Mesenchymal stem cell (in vitro differentiated cells and primary cell): ENCODE measurements around the gene TMEM184A.

ENCODE experiments used
- DNase-seq: peaks from one replicate; pipeline ENCODE4 v3.0.0-alpha.2; 2013
- H2AFZ ChIP-seq: one replicate; pipeline ENCODE4 v1.6.1; 2013; ENCODE audit warnings: low read depth, mild to moderate bottlenecking, control low read depth, inconsistent platforms, low read length, moderate library complexity
- H2AK5ac ChIP-seq: 2 replicates; pipeline ENCODE4 v1.6.1; 2013; ENCODE audit warnings: low read length, moderate library complexity, mild to moderate bottlenecking, inconsistent platforms; ENCODE audit not compliant: severe bottlenecking
- H2BK120ac ChIP-seq: one replicate; pipeline ENCODE4 v1.6.1; 2013; ENCODE audit warnings: low read depth, mild to moderate bottlenecking, inconsistent platforms, low read length, moderate library complexity
- H2BK12ac ChIP-seq, 2 experiments: one replicate each; pipeline ENCODE4 v1.6.1; 2013; ENCODE audit warnings: inconsistent platforms in 2 of 2, low read length in 2 of 2, mild to moderate bottlenecking in 2 of 2, moderate library complexity in 2 of 2, control low read depth in 1 of 2
- H2BK15ac ChIP-seq: one replicate; pipeline ENCODE4 v1.6.1; 2013; ENCODE audit warnings: mild to moderate bottlenecking, low read depth, inconsistent platforms; ENCODE audit not compliant: poor library complexity, severe bottlenecking
- H2BK5ac ChIP-seq: 2 replicates; pipeline ENCODE4 v1.6.1; 2013; ENCODE audit warnings: low read depth, mild to moderate bottlenecking, low read length, control low read depth, inconsistent platforms; ENCODE audit not compliant: poor library complexity, severe bottlenecking
- H3K14ac ChIP-seq, 2 experiments: one replicate each; pipeline ENCODE4 v1.6.1; 2013; ENCODE audit warnings: inconsistent platforms in 2 of 2, low read length in 2 of 2, control low read depth in 1 of 2, mild to moderate bottlenecking in 1 of 2, moderate library complexity in 1 of 2
- H3K18ac ChIP-seq, 2 experiments: one replicate each; pipeline ENCODE4 v1.6.1; 2013; ENCODE audit warnings: inconsistent platforms in 2 of 2, low read length in 2 of 2, control low read depth in 1 of 2, low read depth in 1 of 2, mild to moderate bottlenecking in 1 of 2
- H3K23ac ChIP-seq, 2 experiments: one replicate each; pipeline ENCODE4 v1.6.1; 2013; ENCODE audit warnings: inconsistent platforms in 2 of 2, low read length in 2 of 2, mild to moderate bottlenecking in 2 of 2, moderate library complexity in 2 of 2, control low read depth in 1 of 2
- H3K27ac ChIP-seq: 2 replicates; pipeline ENCODE4 v1.5.1; 2013; ENCODE audit warnings: mild to moderate bottlenecking, moderate library complexity, low read length, control low read depth, inconsistent platforms; ENCODE audit not compliant: poor library complexity, severe bottlenecking
- H3K27me3 ChIP-seq, 2 experiments: 2 replicates each; pipeline versions ENCODE4 v1.6.1 to v1.7.0; 2013; ENCODE audit warnings: low read length in 2 of 2, mild to moderate bottlenecking in 2 of 2, moderate library complexity in 2 of 2, control low read depth in 1 of 2, inconsistent platforms in 1 of 2; ENCODE audit not compliant: control insufficient read depth in 1 of 2, insufficient read depth in 1 of 2
- H3K36me3 ChIP-seq, 2 experiments: 2 replicates each; pipeline versions ENCODE4 v1.6.1 to v1.7.0; 2013; ENCODE audit warnings: low read length in 2 of 2, control low read depth in 1 of 2, inconsistent platforms in 1 of 2, low read depth in 1 of 2, mild to moderate bottlenecking in 1 of 2; ENCODE audit not compliant: insufficient read depth in 2 of 2, control insufficient read depth in 1 of 2
- H3K4ac ChIP-seq, 2 experiments: one replicate each; pipeline ENCODE4 v1.6.1; 2013; ENCODE audit warnings: inconsistent platforms in 2 of 2, low read length in 2 of 2, mild to moderate bottlenecking in 2 of 2, moderate library complexity in 2 of 2, control low read depth in 1 of 2, low read depth in 1 of 2
- H3K4me1 ChIP-seq: 2 replicates; pipeline ENCODE4 v1.6.1; 2013; ENCODE audit warnings: low read depth, low read length, control low read depth; ENCODE audit not compliant: control insufficient read depth, insufficient read depth
- H3K4me2 ChIP-seq: 2 replicates; pipeline ENCODE4 v1.6.1; 2013; ENCODE audit warnings: low read length, mild to moderate bottlenecking, inconsistent platforms; ENCODE audit not compliant: poor library complexity, severe bottlenecking
- H3K4me3 ChIP-seq, 2 experiments: 2 replicates each; pipeline versions ENCODE4 v1.5.1 to v1.7.0; 2013; ENCODE audit warnings: low read length in 2 of 2, mild to moderate bottlenecking in 2 of 2, control low read depth in 1 of 2, low read depth in 1 of 2; ENCODE audit not compliant: insufficient read depth in 1 of 2
- H3K79me1 ChIP-seq: replicated peaks from 2 replicates; pipeline ENCODE4 v1.6.1; 2013; ENCODE audit warnings: mild to moderate bottlenecking, control low read depth, low read length, inconsistent platforms; ENCODE audit not compliant: poor library complexity, severe bottlenecking
- H3K9ac ChIP-seq: 2 replicates; pipeline ENCODE4 v1.7.0; 2013; ENCODE audit warnings: mild to moderate bottlenecking, low read length, moderate library complexity
- H3K9me3 ChIP-seq: 2 replicates; pipeline ENCODE4 v1.7.0; 2013; ENCODE audit warnings: mild to moderate bottlenecking, low read length; ENCODE audit not compliant: control insufficient read depth
- H4K8ac ChIP-seq: one replicate; pipeline ENCODE4 v1.6.1; 2013; ENCODE audit warnings: inconsistent platforms, mild to moderate bottlenecking, low read length, moderate library complexity
- H4K91ac ChIP-seq: one replicate; pipeline ENCODE4 v1.6.1; 2013; ENCODE audit warnings: mild to moderate bottlenecking, low read length, inconsistent platforms
- WGBS: methylation state at CpG from one replicate; pipeline ENCODE4 v1.1.7; 2013; ENCODE audit warnings: mixed read lengths; 5-methylcytosine and 5-hydroxymethylcytosine counted together

The TMEM184A gene

GRCh38 chr7:1526271-1526754, 29.7 kb downstream of the TMEM184A start:
- peaks cover 13% of the 10 kb centered on the region for H3K4me1 ChIP-seq
- peak overlapping the region; percentile 69 for H3K9ac ChIP-seq
- no peak overlapping the region for H4K91ac ChIP-seq
- H2AK5ac ChIP-seq: no peak overlapping the region
- peaks cover 0 to 25% of the 10 kb centered on the region in 2 experiments for H3K27me3 ChIP-seq
- no peaks in the 10 kb centered on the region for H3K9me3 ChIP-seq
- H2BK5ac ChIP-seq: no peak overlapping the region
- no peak overlapping the region for H3K14ac ChIP-seq
- H3K4me3 ChIP-seq: peak overlapping the region in 1 of 2 experiments; percentile 63
- H4K8ac ChIP-seq: no peak overlapping the region
- H3K18ac ChIP-seq: peak overlapping the region in 1 of 2 experiments; percentile 37
- no peak overlapping the region for H3K23ac ChIP-seq
- no peak overlapping the region for H3K4me2 ChIP-seq
- H3K79me1 ChIP-seq: no peaks in the 10 kb centered on the region
- H2BK15ac ChIP-seq: no peak overlapping the region
- peak overlapping the region; percentile 36 for H2AFZ ChIP-seq
- H2BK120ac ChIP-seq: no peak overlapping the region
- H3K27ac ChIP-seq: no peak overlapping the region
- H3K36me3 ChIP-seq: no peaks in the 10 kb centered on the region
- peak; percentile 47 for DNase-seq
- H3K4ac ChIP-seq: no peak overlapping the region
- whole genome bisulfite sequencing: 57% methylated on average over 6 of the region's 6 CpGs
- peak overlapping the region in 1 of 2 experiments; percentile 29 for H2BK12ac ChIP-seq

GRCh38 chr7:1525409-1525808, 30.6 kb downstream of the TMEM184A start:
- no peak overlapping the region for H2AFZ ChIP-seq
- peaks cover 0 to 25% of the 10 kb centered on the region in 2 experiments for H3K27me3 ChIP-seq
- H3K4me2 ChIP-seq: no peak overlapping the region
- H3K27ac ChIP-seq: no peak overlapping the region
- no peak overlapping the region for H3K4me3 ChIP-seq
- whole genome bisulfite sequencing: 95% methylated on average over 6 of the region's 6 CpGs
- no peaks in the 10 kb centered on the region for H3K79me1 ChIP-seq
- no peak overlapping the region for H2BK12ac ChIP-seq
- no peak for DNase-seq
- H4K91ac ChIP-seq: no peak overlapping the region
- no peak overlapping the region for H2AK5ac ChIP-seq
- H3K14ac ChIP-seq: no peak overlapping the region
- H3K4ac ChIP-seq: no peak overlapping the region
- peaks cover 13% of the 10 kb centered on the region for H3K4me1 ChIP-seq
- H3K23ac ChIP-seq: no peak overlapping the region
- H2BK15ac ChIP-seq: no peak overlapping the region
- no peak overlapping the region for H3K18ac ChIP-seq
- H3K36me3 ChIP-seq: no peaks in the 10 kb centered on the region
- no peak overlapping the region for H4K8ac ChIP-seq
- no peak overlapping the region for H2BK120ac ChIP-seq
- no peak overlapping the region for H2BK5ac ChIP-seq
- no peak overlapping the region for H3K9ac ChIP-seq
- no peaks in the 10 kb centered on the region for H3K9me3 ChIP-seq

DNA sequence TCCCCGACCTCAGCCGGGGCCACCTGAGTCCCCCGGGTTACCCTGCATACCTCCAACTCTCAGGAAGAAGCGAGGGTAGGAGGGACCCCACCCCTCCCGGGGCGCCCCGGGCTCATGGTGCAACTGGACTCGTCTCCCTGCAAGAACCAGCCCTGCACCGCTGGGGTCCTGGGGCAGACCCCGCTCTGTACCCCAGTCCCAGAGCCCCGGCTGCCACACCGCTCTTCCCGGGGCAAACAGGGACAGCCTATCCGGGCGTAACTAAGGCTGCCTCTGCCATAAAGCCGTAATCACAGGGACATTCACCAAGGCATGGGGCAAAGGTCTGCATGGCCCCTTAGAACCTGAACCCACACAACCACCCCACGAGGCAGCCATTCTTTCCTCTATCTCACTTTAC, 32.2 kb downstream of the TMEM184A start:
- Histone ChIP-seq H4K91ac (no peak overlapping the region), H4K8ac (no peak overlapping the region), H3K79me1 (no peaks in the 10 kb centered on the region), H2BK5ac (no peak overlapping the region), H3K18ac (no peak overlapping the region), H3K4ac (no peak overlapping the region), H2BK15ac (no peak overlapping the region), H3K27ac (no peak overlapping the region), H3K14ac (no peak overlapping the region), H3K4me2 (no peak overlapping the region), H3K9ac (no peak overlapping the region), H2BK12ac (no peak overlapping the region), H3K4me1 (peaks cover 8% of the 10 kb centered on the region), H2BK120ac (no peak overlapping the region), H3K9me3 (peaks cover 5% of the 10 kb centered on the region), H2AK5ac (no peak overlapping the region), H2AFZ (no peak overlapping the region), H3K36me3 (no peaks in the 10 kb centered on the region), H3K23ac (no peak overlapping the region), H3K4me3 (no peak overlapping the region), H3K27me3 (peaks cover 0 to 25% of the 10 kb centered on the region in 2 experiments)
- DNase-seq: no peak
- 80% methylated on average over 16 of the region's 17 CpGs for WGBS

DNA sequence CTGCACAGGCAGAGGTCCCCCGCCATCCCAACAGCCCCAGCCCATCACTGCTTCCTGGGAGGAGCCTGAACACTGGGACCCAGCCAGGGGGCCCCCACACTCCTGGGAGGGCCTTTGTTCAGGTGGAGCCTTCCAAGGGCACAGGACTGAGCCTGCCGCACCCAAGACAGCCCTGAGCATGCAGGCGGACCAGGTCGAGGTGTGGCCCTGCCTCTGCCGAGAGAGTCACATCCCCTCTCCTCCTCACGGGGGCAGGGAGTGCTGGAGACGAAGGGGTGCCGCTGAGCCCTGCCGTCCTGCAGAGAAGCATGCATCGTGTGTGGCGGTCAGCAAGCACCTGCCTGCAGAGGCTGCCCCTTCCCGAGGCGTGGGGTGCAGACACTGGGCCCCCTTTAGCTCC, 32.8 kb downstream of the TMEM184A start:
- Histone ChIP-seq H3K27me3 (peaks cover 0 to 25% of the 10 kb centered on the region in 2 experiments), H3K4me1 (peaks cover 8% of the 10 kb centered on the region), H3K4ac (no peak overlapping the region), H3K9ac (no peak overlapping the region), H3K14ac (peak overlapping the region in 1 of 2 experiments; percentile 75), H2AK5ac (no peak overlapping the region), H2BK12ac (no peak overlapping the region), H2BK15ac (no peak overlapping the region), H3K27ac (no peak overlapping the region), H4K91ac (no peak overlapping the region), H3K79me1 (no peaks in the 10 kb centered on the region), H2AFZ (no peak overlapping the region), H3K4me2 (no peak overlapping the region), H4K8ac (no peak overlapping the region), H3K18ac (no peak overlapping the region), H3K36me3 (no peaks in the 10 kb centered on the region), H3K9me3 (peaks cover 7% of the 10 kb centered on the region), H2BK5ac (no peak overlapping the region), H3K4me3 (no peak overlapping the region), H3K23ac (peak overlapping the region in 1 of 2 experiments; percentile 54), H2BK120ac (no peak overlapping the region)
- DNase-seq: no peak
- 63% methylated on average over 13 of the region's 13 CpGs for WGBS
